Karpas-422 (cell line): ENCODE data around the gene SLC22A2. TPM values are rescaled to one million over a fixed set of nuclear protein-coding genes. Genes with fewer than 3 reads are reported as not detected.

Experiments
- DNase-seq: peaks from one replicate; pipeline ENCODE4 v3.0.0-alpha.2; 2015
- H2AFZ ChIP-seq: fragments of 200-600 bp; sonication (generic); 2 replicates; pipeline ENCODE4 v1.6.1; 2014; ENCODE audit warnings: antibody characterized with exemption, low read length, mixed read lengths
- H3K27ac ChIP-seq: fragments of 200-600 bp; sonication (generic); 2 replicates; pipeline ENCODE4 v1.5.1; 2014; ENCODE audit warnings: mild to moderate bottlenecking, low read length, moderate library complexity
- H3K27me3 ChIP-seq: fragments of 200-600 bp; sonication (generic); 2 replicates; pipeline ENCODE4 v1.6.1; 2014; ENCODE audit warnings: low read length, mixed read lengths
- H3K36me3 ChIP-seq: fragments of 200-600 bp; sonication (generic); 2 replicates; pipeline ENCODE4 v1.6.1; 2014; ENCODE audit warnings: low read length, mixed read lengths; ENCODE audit not compliant: insufficient read depth
- H3K4me1 ChIP-seq: fragments of 200-600 bp; sonication (generic); 2 replicates; pipeline ENCODE4 v1.6.1; 2014; ENCODE audit warnings: mild to moderate bottlenecking, low read length, mixed read lengths
- H3K4me2 ChIP-seq: fragments of 200-600 bp; sonication (generic); 2 replicates; pipeline ENCODE4 v1.6.1; 2014; ENCODE audit warnings: low read length, low read depth, mild to moderate bottlenecking; ENCODE audit not compliant: poor library complexity, severe bottlenecking
- H3K4me3 ChIP-seq: fragments of 200-600 bp; sonication (generic); 2 replicates; pipeline ENCODE4 v1.5.1; 2014; ENCODE audit warnings: mild to moderate bottlenecking, antibody characterized with exemption, low read length, mixed read lengths
- H3K79me2 ChIP-seq: fragments of 200-600 bp; sonication (generic); 2 replicates; pipeline ENCODE4 v1.6.1; 2014; ENCODE audit warnings: mild to moderate bottlenecking, low read length, mixed read lengths
- H3K9ac ChIP-seq: fragments of 200-600 bp; sonication (generic); 2 replicates; pipeline ENCODE4 v1.6.0; 2014; ENCODE audit warnings: low read length
- H3K9me2 ChIP-seq: fragments of 200-600 bp; sonication (generic), shearing (Covaris generic); replicated peaks from 2 replicates; pipeline ENCODE4 v1.6.0; 2014; ENCODE audit warnings: mild to moderate bottlenecking, low read length, moderate library complexity; ENCODE audit not compliant: insufficient read depth
- H3K9me3 ChIP-seq: fragments of 300-700, 200-600 bp; sonication (generic); 2 replicates; pipeline ENCODE4 v1.6.1; 2014; ENCODE audit warnings: low read length, mixed read lengths
- H4K20me1 ChIP-seq: fragments of 200-600 bp; sonication (generic); 2 replicates; pipeline ENCODE4 v1.6.1; 2014; ENCODE audit warnings: mild to moderate bottlenecking, antibody characterized with exemption, low read length, low read depth; ENCODE audit not compliant: insufficient read depth
- total RNA-seq: library from RNA; depleted of rRNA; stranded (reverse); fragments of >200 nt; shearing (Covaris generic); gene quantifications from 2 replicates; pipeline ENCODE4 v1.2.3, GENCODE V29; 2014; ENCODE audit warnings: low replicate concordance

The SLC22A2 gene
- total RNA-seq, 1 experiment from 2014 or later: not detected

DNA sequence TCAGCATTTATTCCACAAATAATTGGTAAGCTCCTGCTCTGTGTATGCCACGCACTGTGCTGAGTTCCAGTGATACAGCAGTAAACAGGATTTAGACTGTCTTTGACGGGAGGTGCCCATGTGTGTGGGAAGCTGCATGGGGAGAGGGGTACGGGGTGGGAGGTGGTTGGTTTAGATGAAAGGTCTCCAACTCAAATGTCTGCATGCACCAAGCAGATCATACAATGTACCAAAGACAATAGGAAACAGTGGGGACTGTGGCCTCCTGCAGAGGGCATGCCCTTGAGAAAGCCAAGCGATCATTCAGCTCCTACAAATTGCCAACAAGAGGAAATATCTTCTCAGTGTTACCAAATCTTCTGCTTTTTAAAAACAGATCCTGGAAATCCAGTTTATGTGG, 36.1 kb downstream of the SLC22A2 start:
- H3K27ac ChIP-seq: no peak overlapping the region
- no peak overlapping the region for H3K9ac ChIP-seq
- DNase-seq: no peak
- no peaks in the 10 kb centered on the region for H3K36me3 ChIP-seq
- H3K4me2 ChIP-seq: no peak overlapping the region
- no peaks in the 10 kb centered on the region for H3K4me1 ChIP-seq
- peaks cover 4% of the 10 kb centered on the region; the same call in 1 of the 2 replicates for H3K27me3 ChIP-seq
- H4K20me1 ChIP-seq: no peaks in the 10 kb centered on the region
- H3K9me3 ChIP-seq: no peaks in the 10 kb centered on the region
- H3K9me2 ChIP-seq: no peaks in the 10 kb centered on the region
- no peak overlapping the region for H2AFZ ChIP-seq
- no peak overlapping the region for H3K4me3 ChIP-seq
- H3K79me2 ChIP-seq: no peaks in the 10 kb centered on the region

DNA sequence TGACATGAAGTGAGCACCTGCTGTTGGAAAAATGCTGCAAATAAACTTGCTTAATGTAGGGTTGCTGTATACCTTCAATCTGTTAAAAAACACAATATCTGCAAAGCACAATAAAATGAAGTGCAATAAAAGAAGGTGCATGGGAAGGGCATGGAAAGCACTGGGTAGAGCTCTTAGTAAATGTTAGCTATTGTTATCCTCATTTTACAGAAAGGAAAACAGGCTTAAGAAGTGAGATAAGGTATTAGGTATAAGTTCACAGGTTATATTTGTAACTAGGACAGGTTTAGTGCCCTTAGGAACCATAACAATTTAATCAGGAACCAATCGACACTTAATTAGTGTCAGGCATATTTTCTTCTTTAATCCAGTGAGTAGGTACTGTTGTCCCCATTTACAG, 36.7 kb downstream of the SLC22A2 start:
- Histone ChIP-seq H3K36me3 (no peaks in the 10 kb centered on the region), H3K9me2 (no peaks in the 10 kb centered on the region)
- DNase-seq: no peak

DNA sequence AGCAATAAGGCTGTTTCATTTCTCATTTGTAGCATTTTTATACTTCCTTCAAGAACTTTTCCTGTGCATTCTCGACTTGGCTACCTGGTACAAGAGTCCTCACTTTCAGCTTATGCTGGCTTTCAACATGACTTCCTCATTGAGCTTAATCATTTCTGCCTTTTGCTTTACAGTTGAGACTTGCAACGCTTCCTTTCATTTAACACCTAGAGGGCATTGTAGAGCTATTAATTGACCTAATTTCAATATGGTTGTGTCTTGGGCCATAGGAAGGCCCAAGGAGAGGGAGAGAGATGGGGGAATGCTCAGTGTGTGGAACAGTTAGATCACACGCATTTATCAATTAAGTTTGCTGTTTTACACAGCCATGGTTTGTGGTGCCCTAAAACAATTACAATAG, 37.2 kb downstream of the SLC22A2 start:
- DNase-seq: peak; percentile 76
- no peak overlapping the region for H3K27ac ChIP-seq
- no peaks in the 10 kb centered on the region for H3K36me3 ChIP-seq
- peaks cover 4% of the 10 kb centered on the region; the same call in 1 of the 2 replicates for H3K27me3 ChIP-seq
- no peaks in the 10 kb centered on the region for H3K4me1 ChIP-seq
- no peak overlapping the region for H2AFZ ChIP-seq
- H3K9me3 ChIP-seq: no peaks in the 10 kb centered on the region
- no peaks in the 10 kb centered on the region for H3K9me2 ChIP-seq
- H4K20me1 ChIP-seq: no peaks in the 10 kb centered on the region
- no peak overlapping the region for H3K4me2 ChIP-seq
- no peak overlapping the region for H3K4me3 ChIP-seq
- H3K79me2 ChIP-seq: no peaks in the 10 kb centered on the region
- no peak overlapping the region for H3K9ac ChIP-seq

More for the DNA sequence above, 36.7 kb downstream of the SLC22A2 start:
- peaks cover 4% of the 10 kb centered on the region; the same call in 1 of the 2 replicates for H3K27me3 ChIP-seq
- no peaks in the 10 kb centered on the region for H3K4me1 ChIP-seq
- H2AFZ ChIP-seq: no peak overlapping the region
- no peaks in the 10 kb centered on the region for H3K79me2 ChIP-seq
- no peak overlapping the region for H3K4me2 ChIP-seq
- H3K27ac ChIP-seq: no peak overlapping the region
- no peaks in the 10 kb centered on the region for H3K9me3 ChIP-seq
- H3K4me3 ChIP-seq: no peak overlapping the region
- H4K20me1 ChIP-seq: no peaks in the 10 kb centered on the region
- H3K9ac ChIP-seq: no peak overlapping the region

DNA sequence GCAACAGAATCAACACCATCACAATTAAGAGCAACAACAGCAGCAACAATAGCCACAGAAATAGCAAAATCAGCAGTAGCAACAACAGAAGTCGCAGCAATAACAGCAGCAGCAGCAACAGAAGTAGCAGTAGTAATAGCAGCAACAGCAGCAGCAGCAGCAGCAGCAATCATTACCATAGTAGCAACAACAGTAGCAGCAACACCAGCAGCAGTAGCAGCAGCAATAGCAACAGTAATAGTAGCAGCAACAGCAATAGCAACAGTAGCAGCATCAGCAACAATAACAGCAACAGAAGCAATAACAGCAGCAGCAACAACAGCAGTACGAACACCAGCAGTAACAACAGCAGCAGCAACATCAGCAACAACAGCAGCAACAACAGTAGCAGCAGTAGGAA, 39.8 kb downstream of the SLC22A2 start:
- Histone ChIP-seq H2AFZ (no peak overlapping the region), H3K9ac (no peak overlapping the region), H3K9me3 (no peaks in the 10 kb centered on the region), H3K9me2 (no peaks in the 10 kb centered on the region), H3K27ac (no peak overlapping the region), H3K4me1 (no peaks in the 10 kb centered on the region), H4K20me1 (no peaks in the 10 kb centered on the region), H3K27me3 (peaks cover 4% of the 10 kb centered on the region; the same call in 1 of the 2 replicates), H3K4me2 (no peak overlapping the region), H3K4me3 (no peak overlapping the region), H3K79me2 (no peaks in the 10 kb centered on the region), H3K36me3 (no peaks in the 10 kb centered on the region)
- no peak for DNase-seq

DNA sequence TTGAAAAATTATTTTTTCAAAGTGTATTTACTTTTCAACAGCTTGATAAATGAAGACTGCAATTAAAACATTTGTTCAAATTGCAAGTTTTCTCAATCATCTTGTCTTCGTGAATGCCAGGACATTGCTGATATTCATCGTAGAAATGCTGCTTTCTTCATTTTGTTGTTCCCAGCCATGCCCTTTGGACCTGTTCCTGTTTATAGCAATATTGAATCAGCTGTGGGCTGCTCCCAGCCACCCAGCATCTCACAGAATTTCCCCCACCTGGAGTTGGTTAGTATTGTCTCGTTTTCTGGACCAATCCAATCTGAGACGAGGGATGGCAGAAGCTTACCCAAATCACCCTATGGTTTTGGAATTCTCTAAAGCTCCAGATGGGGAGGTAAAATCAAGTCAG, 40.8 kb downstream of the SLC22A2 start:
- Histone ChIP-seq H3K4me3 (no peak overlapping the region), H3K79me2 (no peaks in the 10 kb centered on the region), H3K27ac (no peak overlapping the region), H2AFZ (no peak overlapping the region), H3K4me1 (no peaks in the 10 kb centered on the region), H4K20me1 (no peaks in the 10 kb centered on the region), H3K27me3 (peaks cover 4% of the 10 kb centered on the region; the same call in 1 of the 2 replicates), H3K9me2 (no peaks in the 10 kb centered on the region), H3K4me2 (no peak overlapping the region), H3K9me3 (no peaks in the 10 kb centered on the region), H3K9ac (no peak overlapping the region), H3K36me3 (no peaks in the 10 kb centered on the region)
- DNase-seq: no peak

DNA sequence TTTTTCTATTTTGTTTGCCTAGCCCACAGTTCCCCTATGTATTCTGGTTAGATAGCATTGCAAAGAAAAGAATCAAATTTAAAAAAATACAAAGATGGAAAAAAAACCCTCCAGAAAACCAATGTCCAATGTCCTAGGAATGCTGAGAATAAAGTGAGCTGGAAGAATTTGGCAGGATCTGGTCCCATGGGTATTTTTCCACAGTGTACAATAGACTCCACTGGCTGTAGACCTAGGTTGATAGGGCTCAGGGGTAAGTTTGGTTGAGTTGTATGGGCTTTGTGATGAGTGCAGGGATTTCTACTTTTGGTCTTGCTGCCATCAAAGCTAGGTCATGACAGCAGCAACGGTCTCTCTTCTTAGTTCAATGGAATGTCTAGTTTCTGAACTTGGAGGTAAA, 41.5 kb downstream of the SLC22A2 start:
- Histone ChIP-seq H4K20me1 (no peaks in the 10 kb centered on the region), H3K79me2 (no peaks in the 10 kb centered on the region), H2AFZ (no peak overlapping the region), H3K4me3 (no peak overlapping the region), H3K9me2 (no peaks in the 10 kb centered on the region), H3K4me1 (no peaks in the 10 kb centered on the region), H3K36me3 (no peaks in the 10 kb centered on the region), H3K27ac (no peak overlapping the region), H3K9me3 (no peaks in the 10 kb centered on the region), H3K9ac (no peak overlapping the region), H3K27me3 (peaks cover 4% of the 10 kb centered on the region; the same call in 1 of the 2 replicates), H3K4me2 (no peak overlapping the region)
- no peak for DNase-seq

DNA sequence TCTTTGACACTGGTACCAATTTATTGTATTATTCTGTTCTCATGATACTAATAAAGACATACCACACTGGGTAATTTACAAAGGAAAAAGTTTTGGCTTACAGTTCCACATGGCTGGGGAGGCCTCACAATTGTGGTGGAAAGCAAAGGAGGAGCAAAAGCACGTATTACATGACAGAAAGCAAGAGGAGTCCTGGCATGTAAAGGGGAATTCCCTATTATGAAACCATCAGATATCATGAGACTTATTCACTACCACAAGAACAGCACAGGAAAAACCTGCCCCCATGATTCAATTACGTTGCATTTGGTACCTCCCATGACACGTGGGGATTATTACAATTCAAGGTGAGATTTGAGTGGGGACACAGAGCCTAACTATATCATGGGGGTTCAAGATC, 43.4 kb downstream of the SLC22A2 start:
- H3K4me2 ChIP-seq: no peak overlapping the region
- H3K9me2 ChIP-seq: no peaks in the 10 kb centered on the region
- H3K9me3 ChIP-seq: no peaks in the 10 kb centered on the region
- H4K20me1 ChIP-seq: no peaks in the 10 kb centered on the region
- no peak for DNase-seq
- no peak overlapping the region for H3K27ac ChIP-seq
- peaks cover 4% of the 10 kb centered on the region; the same call in 1 of the 2 replicates for H3K27me3 ChIP-seq
- no peak overlapping the region for H3K4me3 ChIP-seq
- H3K36me3 ChIP-seq: no peaks in the 10 kb centered on the region
- H3K9ac ChIP-seq: no peak overlapping the region
- no peak overlapping the region for H2AFZ ChIP-seq
- H3K79me2 ChIP-seq: no peaks in the 10 kb centered on the region
- no peaks in the 10 kb centered on the region for H3K4me1 ChIP-seq

DNA sequence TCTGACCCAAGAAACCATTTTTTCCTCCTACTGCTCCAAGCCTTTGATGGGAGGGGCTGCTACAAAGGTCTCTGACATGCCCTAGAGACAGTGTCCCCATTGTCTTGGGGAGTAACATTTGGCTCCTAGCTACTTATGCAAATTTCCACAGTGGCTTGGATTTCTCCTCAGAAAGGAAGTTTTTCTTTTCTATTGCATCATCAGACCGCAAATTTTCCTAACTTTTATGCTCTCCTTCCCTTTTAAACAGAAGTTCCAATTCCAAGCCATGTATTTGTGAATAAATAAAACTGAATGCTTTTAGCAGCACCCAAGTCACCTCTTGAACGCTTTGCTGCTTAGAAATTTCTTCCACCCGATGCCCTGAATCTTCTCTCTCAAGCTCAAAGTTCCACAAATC, 51.0 kb downstream of the SLC22A2 start:
- no peak overlapping the region for H3K4me2 ChIP-seq
- no peak for DNase-seq

DNA sequence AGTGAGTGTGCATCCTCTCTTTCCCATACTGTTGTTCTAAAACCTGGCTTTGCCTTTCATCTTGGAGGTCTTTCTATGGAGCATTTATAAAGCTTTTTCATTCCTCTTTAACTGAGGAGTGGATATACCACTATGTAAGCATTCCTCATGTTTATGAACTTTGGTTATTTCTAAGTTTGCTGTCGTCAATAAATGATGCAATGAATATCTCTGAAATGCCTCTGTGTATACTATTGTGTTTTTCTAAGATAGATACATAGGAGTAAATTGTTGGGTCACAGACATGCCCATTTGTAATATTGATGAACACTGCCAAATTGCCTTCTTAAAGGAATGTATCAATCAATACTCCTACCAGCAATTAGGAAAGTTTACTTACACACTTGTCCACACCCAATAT, 53.9 kb downstream of the SLC22A2 start:
- no peak for DNase-seq
- H3K4me2 ChIP-seq: no peak overlapping the region
- no peaks in the 10 kb centered on the region for H3K36me3 ChIP-seq
- H3K9me3 ChIP-seq: no peaks in the 10 kb centered on the region
- no peaks in the 10 kb centered on the region for H3K27me3 ChIP-seq
- H3K9ac ChIP-seq: no peak overlapping the region
- H3K4me3 ChIP-seq: no peak overlapping the region
- H3K27ac ChIP-seq: no peak overlapping the region
- H3K79me2 ChIP-seq: no peaks in the 10 kb centered on the region
- H4K20me1 ChIP-seq: no peaks in the 10 kb centered on the region
- H2AFZ ChIP-seq: no peak overlapping the region
- H3K9me2 ChIP-seq: no peaks in the 10 kb centered on the region
- no peaks in the 10 kb centered on the region for H3K4me1 ChIP-seq

More for the DNA sequence above, 51.0 kb downstream of the SLC22A2 start:
- H3K9me3 ChIP-seq: no peaks in the 10 kb centered on the region
- no peaks in the 10 kb centered on the region for H4K20me1 ChIP-seq
- H3K9me2 ChIP-seq: no peaks in the 10 kb centered on the region
- no peak overlapping the region for H3K9ac ChIP-seq
- H3K4me1 ChIP-seq: no peaks in the 10 kb centered on the region
- no peak overlapping the region for H2AFZ ChIP-seq
- no peaks in the 10 kb centered on the region for H3K36me3 ChIP-seq
- no peak overlapping the region for H3K27ac ChIP-seq
- no peak overlapping the region for H3K4me3 ChIP-seq
- H3K79me2 ChIP-seq: no peaks in the 10 kb centered on the region
- no peaks in the 10 kb centered on the region for H3K27me3 ChIP-seq
